ENCODE results near the gene RAD52.
"Not testable (repeated sequence)": the region's sequence is repeated elsewhere in the genome, so short reads cannot be mapped to it uniquely, and the experiment has no call there.

Gene RAD52

DNA sequence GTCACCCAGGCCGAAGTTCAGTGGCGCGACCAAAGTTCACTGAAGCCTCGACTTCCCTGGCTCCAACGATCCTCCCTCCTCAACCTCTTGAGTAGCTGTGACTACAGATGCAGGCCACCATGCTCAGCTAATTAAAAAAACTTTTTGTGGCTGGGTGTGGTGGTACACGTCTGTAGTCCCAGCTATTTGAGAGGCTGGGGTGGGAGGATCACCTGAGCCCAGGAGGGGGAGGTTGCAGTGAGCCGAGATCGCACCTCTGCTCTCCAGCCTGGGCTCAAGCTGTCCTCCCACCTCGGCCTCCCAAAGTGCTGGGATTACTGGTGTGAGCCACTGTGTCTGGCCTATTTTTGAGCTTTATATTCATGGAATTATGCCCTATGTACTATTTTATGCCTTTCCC lies 18.1 kb upstream of the RAD52 start:
- DNase-seq (ENCODE audit: low spot score): no peak

DNA sequence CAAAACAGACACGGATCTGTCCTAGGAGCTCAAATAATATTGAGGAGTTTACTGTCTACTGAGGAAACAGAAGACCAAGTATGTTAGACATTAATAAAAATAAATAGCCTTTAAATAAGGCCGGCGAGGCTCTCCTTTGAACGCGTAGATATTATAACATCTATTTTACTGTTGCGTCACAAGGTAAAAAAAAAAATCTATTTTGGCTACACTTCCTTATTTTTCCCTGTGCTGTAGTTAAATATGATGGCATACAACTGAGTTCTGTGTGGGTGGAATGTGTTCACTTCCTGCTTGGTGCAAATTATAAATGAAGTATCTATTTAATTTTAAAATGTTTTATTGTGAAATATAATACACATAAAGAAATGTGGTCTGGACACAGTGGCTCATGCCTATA lies 17.2 kb upstream of the RAD52 start:
- DNase-seq (ENCODE audit: low spot score): no peak

DNA sequence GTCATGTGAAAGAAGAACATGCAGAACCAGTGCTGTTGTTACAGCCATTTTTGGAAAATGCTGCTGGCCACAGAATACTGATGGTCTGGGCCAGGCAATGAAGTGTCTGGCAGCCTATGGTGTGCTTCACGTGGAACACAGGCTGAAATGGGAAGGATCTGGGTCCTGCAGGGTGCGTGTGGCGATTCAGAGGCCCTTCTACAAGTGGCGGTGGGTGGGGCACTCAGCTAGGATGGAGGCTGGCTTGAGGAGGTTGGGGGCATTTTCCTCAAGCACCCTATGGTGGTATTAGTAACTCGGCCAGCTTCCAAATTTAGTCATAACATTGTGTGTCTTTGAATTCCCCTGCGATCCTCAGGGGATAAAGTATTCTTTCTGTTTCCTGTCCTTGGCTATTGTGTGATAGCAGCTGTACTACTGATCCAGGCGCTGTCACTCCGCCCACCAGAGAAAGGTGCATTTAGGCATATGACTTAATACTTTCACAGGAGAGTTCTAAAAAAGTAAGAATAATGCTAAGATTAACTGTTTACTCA lies 9.2 kb upstream of the RAD52 start:
- no peak for DNase-seq (ENCODE audit: low spot score)

DNA sequence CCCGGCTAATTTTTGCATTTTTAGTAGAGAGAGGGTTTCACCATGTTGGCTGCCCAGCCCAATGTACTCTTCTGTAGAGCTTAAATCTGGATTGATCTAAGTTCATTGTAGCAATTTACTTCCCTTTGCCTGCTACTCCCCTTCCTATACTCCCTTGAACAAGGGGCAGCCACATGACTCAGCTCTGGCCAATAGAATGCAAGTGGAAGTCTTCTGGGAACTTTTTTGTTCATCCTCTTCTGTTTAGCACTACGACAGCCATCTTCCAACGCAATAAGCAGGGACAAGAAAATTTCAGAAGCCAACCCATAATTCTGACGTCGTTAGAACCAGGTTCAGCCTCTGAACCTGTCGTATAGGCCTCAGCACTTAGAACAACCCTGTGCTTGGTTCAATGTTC lies 6.4 kb upstream of the RAD52 start:
- no peak for DNase-seq (ENCODE audit: low spot score)

DNA sequence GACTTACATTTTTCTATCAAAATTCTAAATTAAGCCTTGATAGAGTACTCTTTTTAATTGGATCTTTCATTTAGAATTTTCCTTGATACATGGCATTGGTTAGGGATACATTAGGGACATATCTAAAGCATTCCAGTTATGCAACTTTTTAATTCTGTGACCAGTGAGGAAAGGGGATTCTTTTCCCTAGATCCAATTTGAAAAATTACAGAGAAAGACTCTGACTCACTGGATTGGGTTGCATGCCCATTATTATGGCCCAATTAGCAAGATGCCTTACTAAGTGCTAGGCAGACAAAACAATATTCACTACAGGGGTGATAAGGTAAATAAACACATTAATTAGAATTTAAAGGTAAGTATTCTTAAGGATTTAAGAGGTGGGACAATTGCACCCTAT lies 5.2 kb upstream of the RAD52 start:
- DNase-seq (ENCODE audit: low spot score): no peak

DNA sequence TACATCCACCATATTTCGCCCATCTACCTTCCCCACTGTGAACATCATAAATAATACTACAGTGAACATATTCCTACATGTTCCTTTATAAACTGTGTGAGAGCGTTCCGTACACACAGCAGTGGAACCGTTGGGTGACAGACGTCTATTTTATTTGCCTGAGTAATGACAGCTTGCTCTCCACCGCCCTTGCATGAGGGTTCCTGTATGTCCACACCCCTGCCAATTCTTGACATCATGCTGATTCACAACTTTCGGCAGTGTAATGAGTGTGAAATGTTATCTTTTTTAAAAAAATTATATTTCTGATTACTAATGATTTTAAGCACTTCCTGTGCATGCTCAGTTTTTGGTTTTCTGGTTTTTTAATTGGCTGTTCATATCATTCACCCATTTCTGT lies 4.3 kb upstream of the RAD52 start:
- DNase-seq (ENCODE audit: low spot score): no peak

DNA sequence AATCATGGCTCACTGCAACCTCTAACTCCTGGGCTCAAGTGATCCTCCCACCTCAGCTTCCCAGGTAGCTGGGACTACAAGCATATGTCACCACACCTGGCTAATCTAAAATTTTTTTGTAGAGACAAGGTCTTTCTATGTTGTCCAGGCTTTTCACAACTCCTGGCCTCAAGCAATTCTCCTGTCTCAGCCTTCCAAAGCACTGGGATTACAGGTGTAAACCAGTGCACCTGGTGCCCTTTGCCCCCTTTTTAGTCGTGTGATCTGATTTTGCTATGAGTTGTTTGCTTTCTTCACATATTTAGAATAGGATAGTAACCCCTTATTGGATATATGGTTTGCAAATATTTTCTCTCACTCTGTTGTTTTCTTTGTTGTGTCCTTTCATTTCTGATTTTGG lies 1.7 kb upstream of the RAD52 start:
- no peak for DNase-seq (ENCODE audit: low spot score)

DNA sequence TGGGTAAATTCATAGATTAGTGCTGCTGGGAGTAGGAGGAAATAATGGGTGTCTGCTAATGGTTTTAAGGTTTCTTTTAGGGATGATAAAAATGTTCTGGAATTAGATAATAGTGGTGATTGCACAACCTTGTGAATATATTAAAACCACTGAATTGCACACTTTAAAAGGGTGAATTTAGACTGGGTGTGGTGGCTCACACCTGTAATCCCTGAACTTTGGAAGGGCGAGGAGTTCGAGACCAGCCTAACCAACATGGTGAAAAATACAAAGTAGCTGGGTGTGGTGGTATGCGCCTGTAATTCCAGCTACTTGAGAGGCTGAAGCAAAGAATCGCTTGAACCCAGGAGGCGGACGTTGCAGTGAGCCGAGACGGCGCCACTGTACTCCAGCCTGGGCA lies 1.3 kb downstream of the RAD52 start:
- no peak for DNase-seq (ENCODE audit: low spot score)

DNA sequence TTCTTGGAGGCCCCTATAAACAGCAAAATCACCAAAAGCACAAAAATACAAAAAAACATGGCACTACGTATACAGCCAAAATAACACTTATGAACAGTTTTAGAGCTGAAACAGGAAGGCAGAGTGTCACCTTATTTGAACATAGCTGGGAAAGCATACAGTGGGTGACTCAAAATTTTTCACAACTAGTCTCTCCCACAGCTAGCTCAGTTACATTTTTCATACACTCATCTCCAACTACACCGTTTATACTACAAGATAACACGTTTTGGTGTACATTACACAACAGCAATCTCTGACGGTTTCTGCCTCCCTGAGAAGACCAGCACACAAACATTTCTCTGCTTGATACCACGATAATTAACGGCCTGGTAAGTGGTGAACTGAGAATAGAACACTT lies 2.9 kb downstream of the RAD52 start:
- no peak for DNase-seq (ENCODE audit: low spot score)

DNA sequence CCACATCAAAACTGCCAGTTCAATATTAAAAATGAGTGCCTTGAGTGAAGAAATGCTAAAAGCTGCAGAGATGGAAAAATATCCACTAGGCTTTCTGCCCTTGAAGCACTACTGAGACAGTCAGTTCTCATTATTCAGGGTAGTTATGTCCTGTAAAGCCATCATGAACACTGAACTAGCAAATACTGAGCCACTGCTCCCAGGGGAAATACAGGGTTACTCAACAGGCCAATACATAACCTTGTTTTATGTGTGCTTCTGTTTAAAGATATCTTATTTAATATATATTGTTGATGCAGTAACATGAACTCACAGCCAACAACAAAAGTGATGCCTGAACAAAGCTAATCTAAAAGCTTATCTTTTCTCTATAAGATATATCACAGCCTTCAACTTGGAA lies 3.3 kb downstream of the RAD52 start:
- DNase-seq (ENCODE audit: low spot score): no peak

DNA sequence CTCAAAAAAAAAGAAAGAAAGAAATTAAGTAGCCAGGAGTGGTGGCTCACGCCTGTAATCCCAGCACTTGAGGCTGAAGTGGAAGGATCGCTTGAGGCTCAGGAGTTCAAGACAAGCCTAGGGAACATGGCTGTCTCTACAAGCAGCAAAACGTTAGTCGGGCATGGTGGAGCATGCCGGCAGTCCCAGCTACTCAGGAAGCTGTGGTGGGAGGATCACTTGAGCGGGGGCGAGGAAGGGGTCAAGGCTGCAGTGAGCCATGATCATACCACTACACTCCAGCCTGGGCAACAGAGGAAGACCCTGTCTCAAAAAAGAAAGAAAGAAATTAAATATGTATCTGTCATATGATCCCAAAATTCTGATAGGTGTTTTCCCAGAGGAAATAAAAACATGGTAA lies 5.3 kb downstream of the RAD52 start:
- no peak for DNase-seq (ENCODE audit: low spot score)

DNA sequence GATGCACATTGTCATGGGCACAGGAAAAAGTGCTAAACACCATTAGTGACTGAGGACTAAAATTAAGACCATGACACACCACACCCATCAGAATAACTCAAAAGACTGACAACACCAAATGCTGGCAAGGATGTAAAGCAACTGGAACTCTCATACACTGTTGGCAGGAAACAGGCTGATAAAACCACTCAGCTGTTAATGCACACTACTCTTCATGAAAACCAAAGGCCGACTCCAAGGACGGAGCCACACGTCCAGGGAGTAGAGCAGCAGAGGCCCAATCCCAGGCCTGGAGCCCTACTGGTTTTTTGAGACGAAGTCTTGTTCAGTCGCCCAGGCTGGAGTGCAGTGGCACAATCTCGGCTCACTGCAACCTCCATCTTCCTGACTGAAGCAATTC lies 6.4 kb downstream of the RAD52 start:
- no peak for DNase-seq (ENCODE audit: low spot score)

DNA sequence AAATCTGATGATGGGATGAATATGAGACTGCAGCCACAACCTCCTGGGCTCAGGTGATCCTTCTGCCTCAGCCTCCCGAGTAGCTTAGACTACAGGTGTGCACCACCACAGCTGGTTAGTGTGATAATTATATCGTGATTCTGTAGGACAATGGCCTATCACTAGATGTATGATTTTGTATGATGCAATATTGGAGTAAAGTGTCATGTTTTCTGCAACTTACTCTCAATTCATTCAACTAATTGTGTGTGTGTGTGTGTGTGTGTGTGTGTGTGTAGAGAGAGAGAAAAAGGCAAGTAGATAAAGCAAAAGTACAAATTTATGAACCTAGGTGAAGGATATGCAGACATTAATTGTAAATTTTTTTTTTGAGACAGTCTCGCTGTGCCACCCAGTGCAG lies 10.7 kb downstream of the RAD52 start:
- DNase-seq (ENCODE audit: low spot score): no peak

DNA sequence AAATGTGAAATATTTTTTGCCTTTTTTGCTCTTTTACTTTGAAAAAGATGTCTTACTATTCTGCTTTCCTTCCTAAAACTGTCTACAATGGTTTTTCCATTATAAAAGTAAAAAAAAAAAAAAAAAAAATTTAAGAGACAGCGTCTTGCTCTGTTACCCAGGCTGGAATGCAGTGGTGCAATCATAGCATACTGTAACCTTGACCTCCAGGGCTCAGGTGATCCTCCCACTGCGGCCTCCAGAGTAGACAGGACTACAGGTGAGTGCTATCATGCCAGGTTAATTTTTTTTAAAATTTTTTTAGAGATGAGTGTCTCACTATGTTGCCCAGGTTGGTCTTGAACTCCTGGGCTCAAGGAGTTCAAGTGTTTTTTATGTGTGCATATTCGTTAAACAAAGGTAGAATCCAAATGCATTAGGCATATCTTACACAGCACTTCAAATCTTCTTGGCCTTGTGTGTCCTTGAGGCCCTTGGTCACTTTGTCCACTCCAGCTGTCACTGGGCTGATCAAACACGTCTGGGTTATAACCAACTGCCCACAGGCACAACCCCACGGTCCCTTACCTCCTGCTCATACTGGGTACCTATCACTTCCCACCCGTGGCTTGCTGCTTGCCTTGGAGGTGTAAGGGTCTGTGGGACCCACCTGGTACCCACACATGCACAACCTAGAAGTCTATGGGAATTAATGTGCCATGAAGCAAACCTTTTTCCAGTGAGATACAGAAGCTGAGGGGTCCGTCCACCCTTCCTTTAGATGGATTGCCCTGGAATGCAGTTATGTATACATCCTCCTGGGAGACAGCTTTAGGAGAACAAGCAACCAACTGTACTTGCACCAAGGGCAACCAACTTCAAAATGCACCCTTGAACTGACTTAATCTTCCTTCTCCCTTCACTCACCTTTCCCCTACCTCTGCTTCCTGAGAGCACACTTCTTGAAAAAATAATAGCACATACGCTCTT lies 12.8 kb downstream of the RAD52 start:
- DNase-seq (ENCODE audit: low spot score): no peak

DNA sequence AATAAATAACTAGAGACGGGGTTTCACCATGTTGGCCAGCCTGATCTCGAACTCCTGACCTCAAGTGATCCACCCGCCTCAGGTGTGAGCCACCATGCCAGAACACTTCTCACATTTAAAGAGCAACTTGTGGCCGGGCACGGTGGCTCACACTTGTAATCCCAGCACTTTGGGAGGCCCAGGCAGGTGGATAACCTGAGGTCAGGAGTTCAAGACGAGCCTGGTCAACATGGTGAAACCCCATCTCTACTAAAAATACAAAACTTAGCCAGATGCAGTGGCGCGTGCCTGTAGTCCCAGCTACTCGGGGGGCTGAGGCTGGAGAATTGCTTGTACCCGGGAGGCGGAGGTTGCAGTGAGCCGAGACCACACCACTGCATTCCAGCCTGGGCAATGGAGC lies 13.6 kb downstream of the RAD52 start:
- DNase-seq (ENCODE audit: low spot score): not testable (repeated sequence)

DNA sequence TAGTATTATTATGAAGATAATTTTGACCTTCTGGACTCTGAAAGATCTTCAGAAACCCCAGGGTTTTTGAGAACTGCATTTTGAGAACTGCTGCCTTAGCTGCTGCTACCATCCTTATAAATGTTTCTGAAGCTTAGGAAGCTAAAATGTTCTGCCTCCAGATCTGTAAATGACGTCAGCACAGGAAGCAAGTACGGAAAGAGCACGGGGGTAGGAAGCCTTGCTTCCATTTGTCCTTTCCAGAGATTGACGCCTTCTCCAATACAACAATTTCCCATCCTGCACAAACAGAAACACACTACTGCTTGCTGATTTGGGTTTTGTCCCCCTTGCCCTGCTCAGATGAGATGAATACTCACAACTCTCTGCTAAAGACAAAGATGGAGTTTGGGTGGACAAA lies 17.9 kb downstream of the RAD52 start:
- DNase-seq (ENCODE audit: low spot score): no peak

DNA sequence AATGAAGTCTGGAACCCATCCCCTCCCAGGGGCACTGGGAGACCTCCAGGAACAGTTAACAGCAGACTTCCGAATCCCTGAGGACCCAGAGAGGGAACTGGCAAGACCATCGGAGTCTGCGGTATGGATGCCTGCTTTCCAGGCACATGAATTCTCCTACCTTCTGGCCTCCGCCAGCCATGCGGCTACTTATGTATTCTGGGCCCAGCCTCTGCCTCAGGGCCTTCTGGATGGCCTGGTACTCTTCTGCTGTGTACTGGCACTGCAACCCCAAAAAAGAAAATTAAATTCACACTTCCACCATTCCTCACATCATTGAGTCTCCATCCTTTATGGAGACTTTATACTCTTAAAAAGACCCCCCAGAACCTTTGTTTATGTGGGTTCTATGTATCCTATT lies 18.4 kb downstream of the RAD52 start:
- DNase-seq (ENCODE audit: low spot score): no peak

DNA sequence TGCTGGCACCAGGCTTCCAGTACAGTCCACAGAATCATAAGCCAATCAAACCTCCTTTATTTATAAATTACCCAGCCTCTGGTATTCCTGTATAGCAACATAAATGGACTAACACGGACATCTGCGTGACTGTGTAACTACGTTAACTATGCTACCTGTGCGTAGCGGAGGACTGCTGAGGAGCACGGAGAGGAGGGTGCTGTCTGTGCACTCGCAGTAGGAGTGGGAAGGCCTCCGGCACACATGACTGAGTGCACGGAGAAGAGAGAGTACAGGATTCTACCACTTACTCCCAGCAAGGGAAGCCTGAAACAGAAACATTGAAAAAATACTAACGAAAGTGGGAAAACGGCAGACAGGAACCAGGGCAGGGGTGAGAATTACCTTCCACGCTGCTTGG lies 22.9 kb downstream of the RAD52 start:
- no peak for DNase-seq (ENCODE audit: low spot score)

DNA sequence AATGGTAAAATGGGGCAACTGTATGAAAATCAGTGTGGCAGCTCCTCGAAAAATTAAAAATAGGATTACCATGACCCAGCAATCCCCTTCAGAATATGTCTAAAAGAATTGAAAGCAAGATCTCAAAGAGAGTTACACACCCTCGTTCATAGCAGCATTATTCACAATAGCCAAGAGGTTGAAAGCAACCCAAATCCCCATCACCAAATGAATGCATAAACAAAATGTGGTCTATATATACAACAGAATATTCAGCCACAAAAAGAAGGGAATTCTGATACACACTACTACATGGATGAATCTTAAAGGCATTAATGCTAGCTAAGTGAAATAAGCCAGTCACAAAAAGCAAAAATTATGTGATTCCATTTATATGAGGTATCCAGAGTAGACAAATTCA lies 27.2 kb downstream of the RAD52 start:
- no peak for DNase-seq (ENCODE audit: low spot score)

DNA sequence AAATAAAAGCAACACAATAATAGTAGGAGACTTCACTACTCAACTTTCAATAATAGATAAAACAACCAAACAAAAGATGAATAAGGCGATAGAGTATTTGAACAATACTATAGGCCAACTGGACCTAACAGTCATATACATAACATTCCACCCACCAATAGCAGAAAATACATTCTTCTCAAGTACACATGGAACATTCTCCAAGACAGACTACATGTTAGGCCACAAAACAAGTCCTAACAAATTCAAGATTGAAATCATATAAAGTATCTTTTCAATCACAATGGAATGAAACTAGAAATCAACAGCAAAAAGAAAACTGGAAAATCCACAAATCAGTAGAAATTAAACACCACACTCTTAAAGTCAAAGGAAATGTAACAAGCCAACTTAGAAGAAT lies 28.8 kb downstream of the RAD52 start:
- no peak for DNase-seq (ENCODE audit: low spot score)

DNA sequence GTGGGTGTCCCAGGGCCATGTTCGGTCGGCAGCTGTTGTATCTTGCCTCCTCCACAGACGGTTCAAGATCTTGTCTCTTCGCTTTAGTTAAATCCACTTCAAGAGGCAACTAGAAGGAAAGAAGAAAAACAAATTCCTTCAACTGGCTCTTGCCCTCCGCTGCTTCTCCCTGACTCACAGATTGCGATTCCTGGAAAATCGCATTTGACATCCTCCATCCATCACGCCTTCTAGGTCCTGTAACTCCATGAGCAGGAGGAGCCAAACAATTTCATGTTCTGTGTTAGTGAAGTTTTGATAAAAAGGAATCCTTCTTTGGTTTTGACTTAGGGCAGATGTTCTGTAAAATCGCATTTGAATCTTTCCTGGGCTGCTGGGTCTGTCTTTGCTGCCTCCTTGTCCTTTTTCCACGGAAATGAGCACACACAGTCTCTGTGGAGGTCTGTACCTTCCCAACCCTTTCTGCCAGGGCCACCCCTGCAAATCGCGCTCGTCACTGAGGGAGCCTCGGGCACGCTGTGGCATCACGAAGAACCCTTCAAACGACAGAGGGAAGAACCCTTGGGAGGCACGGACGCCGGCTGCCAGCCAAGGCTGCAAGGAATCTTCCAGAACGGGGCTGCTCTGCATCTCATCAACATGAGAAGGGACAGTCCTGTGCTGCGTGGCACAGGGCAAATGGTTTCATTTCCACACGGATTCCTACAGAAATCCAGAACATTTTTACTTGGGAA lies 32.6 kb downstream of the RAD52 start:
- DNase-seq (ENCODE audit: low spot score): no peak

DNA sequence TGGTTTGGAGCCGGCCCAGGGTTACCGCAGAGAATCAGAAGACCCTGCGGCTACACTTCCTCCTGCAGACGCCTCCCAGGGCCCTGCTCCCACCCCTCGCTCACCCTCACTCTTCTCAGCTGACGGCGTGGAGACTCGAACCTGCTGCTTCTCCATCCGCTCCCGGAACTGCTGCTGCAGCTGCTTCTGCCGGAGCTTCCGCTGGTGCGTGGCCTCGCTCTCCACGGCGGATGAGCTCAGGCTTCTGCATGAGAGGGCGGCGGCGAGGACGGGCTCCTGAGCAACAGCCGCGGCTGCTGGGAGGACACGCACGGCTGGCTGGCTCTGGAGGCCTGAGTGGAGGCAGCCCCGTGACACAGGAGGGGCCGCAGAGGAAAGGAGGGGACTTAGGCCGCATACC lies 33.3 kb downstream of the RAD52 start:
- DNase-seq (ENCODE audit: low spot score): no peak

DNA sequence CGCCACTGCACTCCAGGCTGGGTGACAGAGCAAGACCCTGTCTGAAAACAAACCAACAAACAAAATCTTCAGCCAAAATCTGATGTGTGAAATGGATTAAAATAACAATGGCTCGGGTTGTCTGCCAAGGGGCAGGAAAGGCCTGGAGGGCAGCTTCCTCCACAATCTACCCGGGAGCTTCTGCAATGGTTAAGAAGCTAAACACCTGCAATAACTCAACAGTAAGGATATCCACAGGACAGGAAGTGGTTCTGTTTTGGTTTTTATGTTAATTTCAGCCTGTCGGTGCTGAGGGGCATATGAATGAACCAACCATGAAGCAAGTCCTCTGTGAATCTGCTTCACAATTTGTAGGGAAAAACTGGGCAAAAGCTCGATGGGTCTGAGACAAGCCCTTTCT lies 34.4 kb downstream of the RAD52 start:
- no peak for DNase-seq (ENCODE audit: low spot score)

Data from HuH-7.5 (cell line).